GM18867 (cell line): ENCODE measurements around the gene HOXA13.

Experiments used
- ATAC-seq: cut with Tn5 transposase; IDR thresholded peaks from one replicate; pipeline ENCODE4 v1.9.1; 2021; ENCODE audit warnings: mild to moderate bottlenecking, moderate library complexity; ENCODE audit not compliant: unreplicated experiment

HOXA13 gene

DNA sequence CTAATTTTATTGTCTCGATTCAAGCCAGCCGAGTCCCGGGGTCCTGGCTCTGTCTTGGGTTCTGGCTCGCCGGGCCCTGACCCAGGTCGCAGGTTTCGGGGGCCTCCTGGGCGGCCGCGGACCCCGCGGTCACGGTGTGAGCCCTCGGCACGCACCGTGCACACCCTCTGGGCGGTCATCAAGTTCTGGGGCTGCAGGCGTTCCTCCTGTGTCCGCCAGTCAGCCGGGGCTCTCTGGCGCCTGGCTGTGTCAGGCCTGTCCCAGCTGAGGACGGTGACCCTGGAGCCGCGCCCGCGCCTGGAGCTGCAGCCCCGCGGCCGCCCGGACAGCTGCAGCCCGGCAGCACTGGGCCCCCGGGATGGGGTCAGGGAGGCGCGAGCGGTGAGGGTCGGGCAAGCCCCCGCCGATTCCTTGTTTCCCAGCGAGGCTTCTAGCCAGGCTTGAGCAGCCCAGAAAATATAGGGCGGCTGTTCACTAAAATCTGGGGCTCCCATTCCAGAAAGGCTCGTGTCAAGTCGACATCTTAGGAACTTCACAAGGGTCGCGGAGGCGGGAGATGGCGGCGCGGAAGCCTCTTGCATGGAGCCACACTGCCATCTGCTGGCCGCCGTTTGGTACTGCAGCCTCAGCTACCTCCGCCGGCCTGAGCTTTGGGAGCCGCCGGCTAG, 39.2 kb downstream of the HOXA13 start:
- ATAC-seq, result peak; percentile 67

DNA sequence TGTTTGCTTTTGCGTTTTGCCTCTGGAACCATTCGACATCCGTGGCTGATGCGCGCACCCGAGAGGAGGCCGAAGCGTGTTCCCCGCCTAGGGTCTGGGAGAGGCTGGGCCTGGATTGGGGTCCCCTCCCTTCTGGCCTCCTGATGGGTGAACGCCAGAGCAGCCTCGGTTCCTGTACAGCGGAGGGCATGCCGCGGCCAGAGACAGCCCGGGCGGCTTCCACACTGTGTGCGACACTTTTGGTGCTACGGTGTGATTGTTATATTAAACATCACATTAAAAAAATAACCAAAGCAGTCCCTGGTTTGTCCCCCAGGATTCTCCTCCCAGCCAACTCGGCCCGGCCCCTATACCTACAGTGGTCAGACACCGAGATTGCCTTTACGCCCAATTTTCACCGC, 39.7 kb downstream of the HOXA13 start:
- ATAC-seq, result peak; percentile 14

DNA sequence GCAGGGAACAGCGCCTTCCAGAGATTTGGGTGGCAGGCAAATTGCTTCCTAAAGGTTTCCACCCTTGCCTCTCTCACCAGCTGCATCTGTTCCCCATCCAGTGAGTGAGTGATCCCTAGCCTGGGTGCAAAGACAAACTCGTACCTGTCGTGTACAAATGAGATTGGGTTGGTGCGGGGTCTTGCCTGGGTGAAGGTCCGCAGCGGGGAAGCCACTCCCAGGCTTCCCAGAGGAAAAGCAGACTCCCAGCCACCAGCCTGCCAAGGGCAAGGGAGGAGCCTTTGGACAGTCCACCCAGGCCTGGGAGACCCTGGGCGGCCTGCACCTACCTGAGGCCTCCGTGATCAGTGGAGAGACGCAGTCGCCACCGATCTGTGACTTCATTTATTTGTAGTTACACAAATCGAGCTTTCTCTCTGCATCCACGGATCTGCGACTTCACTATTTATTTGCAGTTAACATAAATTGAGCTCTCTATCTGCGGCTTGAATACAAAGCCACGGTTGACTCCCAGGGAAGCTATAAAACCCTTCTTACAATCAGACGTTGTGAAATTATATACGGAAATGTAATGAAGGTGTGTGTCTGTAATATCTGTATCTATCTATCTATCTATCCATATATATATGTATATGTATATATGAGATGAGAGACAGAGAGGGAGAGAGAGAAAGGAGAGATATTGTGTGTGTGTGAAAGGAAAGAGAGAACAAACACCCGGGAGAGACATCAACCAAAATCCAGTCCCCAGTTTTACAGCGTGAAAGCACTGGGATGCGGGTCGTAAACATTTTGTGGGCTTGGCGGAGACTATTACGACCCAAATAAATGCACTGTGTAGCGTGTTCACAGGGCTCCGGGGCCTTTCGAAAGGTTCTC, 40.4 kb downstream of the HOXA13 start:
- no peak for ATAC-seq

- ATAC-seq, result no peak
Observed at GRCh38 chr7:27158436-27159265, 41.2 kb downstream of the HOXA13 start.

GRCh38 chr7:27157702-27158431, 42.0 kb downstream of the HOXA13 start:
- ATAC-seq, result no peak

GRCh38 chr7:27156916-27157701, 42.8 kb downstream of the HOXA13 start:
- ATAC-seq, result no peak

DNA sequence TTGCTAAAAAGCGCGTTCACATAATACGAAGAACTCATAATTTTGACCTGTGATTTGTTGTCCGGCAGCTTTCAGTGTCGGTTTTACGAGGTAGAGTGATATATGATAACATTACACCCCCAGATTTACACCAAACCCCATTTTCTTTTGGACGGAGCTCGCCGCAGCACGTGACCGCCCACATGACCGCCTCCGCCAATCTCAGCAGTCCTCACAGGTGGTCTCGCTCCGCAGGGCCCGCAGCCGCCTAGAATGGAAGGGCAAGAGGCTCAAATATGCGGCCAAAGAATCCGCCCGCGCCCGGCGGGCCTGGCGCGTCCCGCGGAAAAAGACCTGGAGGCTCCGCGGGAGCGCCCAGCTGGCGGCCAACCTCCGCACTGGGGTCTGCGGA, 43.4 kb downstream of the HOXA13 start, which contains the start of gene HOXA7:
Gene HOXA7, minus strand, starts transcription at position 168 of the 391 bp plus-strand sequence. Its CDS starts 130 bp downstream, at position 38.
- no peak for ATAC-seq

DNA sequence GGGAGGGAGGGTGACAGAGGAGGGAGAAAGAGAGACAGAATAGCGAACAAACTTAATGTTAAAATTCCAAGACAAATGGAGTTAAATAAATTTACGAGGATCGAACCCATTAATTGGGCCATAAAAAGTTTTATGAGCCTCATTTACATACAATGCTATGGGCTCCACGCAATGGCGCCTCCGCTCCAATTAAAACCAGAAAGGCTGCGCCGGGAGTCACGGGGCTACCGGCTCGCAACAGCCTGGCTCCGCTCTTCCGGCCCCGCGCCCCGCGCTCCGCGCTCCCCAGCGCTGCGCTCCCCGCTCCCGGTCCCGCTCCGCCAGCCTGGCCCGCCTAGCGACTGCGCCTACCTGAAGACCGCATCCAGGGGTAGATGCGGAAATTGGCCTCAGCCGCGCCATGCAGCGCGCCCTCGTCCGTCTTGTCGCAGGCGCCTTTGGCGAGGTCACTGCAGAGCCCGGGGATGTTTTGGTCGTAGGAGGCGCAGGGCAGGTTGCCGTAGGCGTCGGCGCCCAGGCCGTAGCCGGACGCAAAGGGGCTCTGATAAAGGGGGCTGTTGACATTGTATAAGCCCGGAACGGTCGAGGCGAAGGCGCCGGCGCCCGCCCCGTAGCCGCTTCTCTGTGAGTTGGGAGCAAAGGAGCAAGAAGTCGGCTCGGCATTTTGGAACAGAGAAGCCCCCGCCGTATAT, 43.9 kb downstream of the HOXA13 start:
- ATAC-seq, result no peak

- ATAC-seq, result no peak
Observed at GRCh38 chr7:27154901-27155815, 44.7 kb downstream of the HOXA13 start.

- ATAC-seq, result no peak
Observed at GRCh38 chr7:27154369-27154768, 45.5 kb downstream of the HOXA13 start.

DNA sequence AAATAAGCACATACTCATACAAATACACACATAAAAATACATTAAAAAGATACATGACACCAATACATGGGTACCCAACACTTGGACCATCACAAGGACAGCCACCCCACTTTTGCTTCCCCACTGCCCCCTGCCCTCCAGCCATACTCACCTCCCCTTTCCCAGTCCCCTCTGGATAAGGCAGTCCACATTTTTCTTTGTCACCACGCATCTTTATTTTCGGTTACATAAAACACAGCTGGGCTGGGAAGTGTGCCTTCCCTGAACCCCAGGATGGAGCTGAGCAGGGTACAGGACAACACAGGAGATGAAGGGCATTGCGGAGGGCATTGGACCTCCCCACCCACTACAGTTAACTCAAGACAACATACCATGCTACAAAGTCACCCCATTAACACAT, 46.4 kb downstream of the HOXA13 start:
- no peak for ATAC-seq

DNA sequence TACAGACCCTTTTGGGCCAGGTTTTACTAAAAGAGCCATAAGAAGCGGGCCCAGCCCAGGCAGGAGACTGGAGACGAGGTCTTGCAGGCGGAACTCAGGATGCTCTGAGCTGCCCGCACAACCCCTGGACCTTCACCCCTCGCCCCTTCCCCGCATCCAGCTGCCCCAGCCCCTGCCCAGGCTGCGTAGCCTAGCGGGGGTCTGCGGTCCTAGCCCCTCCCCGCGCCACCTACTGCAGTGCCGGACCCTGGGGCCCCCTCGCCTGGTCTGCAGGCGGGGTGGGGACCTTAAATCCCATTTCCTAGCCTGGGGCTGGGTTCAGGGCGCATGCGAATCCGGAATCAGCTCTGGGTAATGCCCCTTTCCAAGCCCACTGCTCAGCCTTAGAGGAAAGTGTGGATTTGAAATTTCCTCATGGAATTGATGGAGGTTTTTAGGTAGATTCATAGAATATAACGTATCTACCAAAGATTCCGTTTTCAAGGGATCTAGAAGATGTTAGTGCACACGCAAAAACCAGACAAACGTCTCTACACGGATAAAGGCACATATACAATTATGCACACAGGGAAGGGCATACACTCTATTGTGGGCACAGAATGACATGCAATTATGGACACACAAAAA, 47.0 kb downstream of the HOXA13 start:
- ATAC-seq, result no peak

DNA sequence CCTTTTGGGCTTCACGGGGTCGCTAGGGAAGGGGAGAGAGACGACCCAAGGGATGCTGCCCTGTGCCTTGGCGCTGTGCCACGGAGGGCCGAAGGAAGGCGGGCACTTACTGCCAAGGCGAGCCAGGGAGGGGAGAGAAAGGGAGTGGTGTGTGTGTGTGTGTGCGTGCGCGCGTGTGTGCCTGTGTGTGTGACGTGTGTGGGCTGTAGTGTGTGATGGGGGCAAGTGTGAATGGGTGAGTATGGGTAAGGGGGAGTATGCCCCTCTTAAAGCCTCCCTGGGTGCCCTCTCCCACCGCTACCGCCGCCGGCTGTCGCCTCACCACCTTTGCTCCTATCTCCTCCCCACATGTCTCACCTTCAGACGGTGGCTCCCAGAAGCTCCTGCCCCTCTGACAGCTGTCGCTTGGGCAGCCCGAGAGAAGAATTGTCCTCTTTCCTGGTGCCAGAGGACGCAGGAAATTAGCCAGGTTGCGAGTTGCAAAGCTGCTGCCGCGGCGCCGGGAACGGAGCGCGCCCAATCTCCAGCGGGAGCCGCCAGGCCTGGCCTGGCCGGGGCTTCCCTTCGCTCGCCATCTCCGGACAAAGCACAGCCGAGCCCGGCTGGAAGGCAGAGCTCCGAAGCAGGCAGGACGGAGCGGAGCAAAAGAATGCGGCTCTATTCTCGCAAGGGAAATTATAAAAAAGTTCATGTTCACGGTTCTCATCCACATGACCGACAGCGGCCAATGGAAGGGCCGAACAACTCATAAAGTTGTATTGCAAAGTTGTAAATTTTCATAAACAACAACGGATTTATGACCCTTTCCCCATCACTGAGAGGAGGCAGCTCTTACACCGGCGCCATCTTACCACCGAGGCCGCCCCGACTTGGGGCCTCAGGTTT, 47.7 kb downstream of the HOXA13 start, which contains the start of gene HOXA3:
Gene HOXA3, minus strand, starts transcription at position 653 of the 885 bp plus-strand sequence. CDS start 41,943 bp downstream, outside the sequence.
- no peak for ATAC-seq

GRCh38 chr7:27151341-27151930, 48.5 kb downstream of the HOXA13 start:
- no peak for ATAC-seq

GRCh38 chr7:27150568-27151340, 49.1 kb downstream of the HOXA13 start:
- ATAC-seq, result peak; percentile 88
